ENCODE measurements around the gene VPS35L. TPM values are rescaled to one million over a fixed set of nuclear protein-coding genes. Genes with fewer than 3 reads are reported as not detected.

The VPS35L gene
- total and polyA plus RNA-seq, 2 of the 13 experiments (the other 11 are each of a cell fraction or from before 2014, with no cell fraction given): 1.4 to 1.6 TPM

DNA sequence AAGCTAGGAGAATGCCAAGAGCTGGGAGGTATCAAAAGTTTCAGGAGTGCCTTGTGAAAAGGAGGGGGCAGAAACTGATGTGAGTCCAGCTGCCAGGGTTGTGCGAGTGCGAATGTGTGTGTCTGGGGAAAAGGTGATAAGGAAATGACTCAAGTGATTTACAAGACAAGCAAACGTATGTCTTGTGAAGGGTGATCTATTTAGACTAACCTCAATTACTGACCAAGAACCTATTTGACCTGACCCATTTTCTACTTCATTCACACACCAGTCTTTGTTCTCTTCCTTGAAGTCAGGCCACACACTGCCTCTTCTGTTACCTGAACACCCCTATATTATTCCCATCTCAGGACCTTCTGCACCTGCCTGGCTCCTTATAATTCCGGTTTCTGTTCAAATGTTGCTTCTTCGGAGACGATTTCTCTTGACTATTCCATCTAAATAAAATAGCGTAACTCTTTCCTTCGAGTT is 34.6 kb upstream of the VPS35L start (continued):
- TF ChIP-seq RORA (CRISPR knock-in tag; IDR thresholded peaks at IDR 0.05): no peak
- TF ChIP-seq, protein P1, sequence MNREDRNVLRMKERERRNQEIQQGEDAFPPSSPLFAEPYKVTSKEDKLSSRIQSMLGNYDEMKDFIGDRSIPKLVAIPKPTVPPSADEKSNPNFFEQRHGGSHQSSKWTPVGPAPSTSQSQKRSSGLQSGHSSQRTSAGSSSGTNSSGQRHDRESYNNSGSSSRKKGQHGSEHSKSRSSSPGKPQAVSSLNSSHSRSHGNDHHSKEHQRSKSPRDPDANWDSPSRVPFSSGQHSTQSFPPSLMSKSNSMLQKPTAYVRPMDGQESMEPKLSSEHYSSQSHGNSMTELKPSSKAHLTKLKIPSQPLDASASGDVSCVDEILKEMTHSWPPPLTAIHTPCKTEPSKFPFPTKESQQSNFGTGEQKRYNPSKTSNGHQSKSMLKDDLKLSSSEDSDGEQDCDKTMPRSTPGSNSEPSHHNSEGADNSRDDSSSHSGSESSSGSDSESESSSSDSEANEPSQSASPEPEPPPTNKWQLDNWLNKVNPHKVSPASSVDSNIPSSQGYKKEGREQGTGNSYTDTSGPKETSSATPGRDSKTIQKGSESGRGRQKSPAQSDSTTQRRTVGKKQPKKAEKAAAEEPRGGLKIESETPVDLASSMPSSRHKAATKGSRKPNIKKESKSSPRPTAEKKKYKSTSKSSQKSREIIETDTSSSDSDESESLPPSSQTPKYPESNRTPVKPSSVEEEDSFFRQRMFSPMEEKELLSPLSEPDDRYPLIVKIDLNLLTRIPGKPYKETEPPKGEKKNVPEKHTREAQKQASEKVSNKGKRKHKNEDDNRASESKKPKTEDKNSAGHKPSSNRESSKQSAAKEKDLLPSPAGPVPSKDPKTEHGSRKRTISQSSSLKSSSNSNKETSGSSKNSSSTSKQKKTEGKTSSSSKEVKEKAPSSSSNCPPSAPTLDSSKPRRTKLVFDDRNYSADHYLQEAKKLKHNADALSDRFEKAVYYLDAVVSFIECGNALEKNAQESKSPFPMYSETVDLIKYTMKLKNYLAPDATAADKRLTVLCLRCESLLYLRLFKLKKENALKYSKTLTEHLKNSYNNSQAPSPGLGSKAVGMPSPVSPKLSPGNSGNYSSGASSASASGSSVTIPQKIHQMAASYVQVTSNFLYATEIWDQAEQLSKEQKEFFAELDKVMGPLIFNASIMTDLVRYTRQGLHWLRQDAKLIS (CRISPR knock-in tag; IDR thresholded peaks at IDR 0.05): no peak
- TF ChIP-seq ZBTB38 (CRISPR knock-in tag; IDR thresholded peaks at IDR 0.05): no peak
- 0 out of 2 replicates have a peak, but pooled peaks have one; percentile 14 for TF ChIP-seq ZNF788 (CRISPR knock-in tag; IDR thresholded peaks at IDR 0.05; ENCODE audit: borderline replicate concordance)
- no peak for TF ChIP-seq PPARG (CRISPR knock-in tag; conservative IDR thresholded peaks at IDR 0.05)
- TF ChIP-seq U2AF1 (optimal IDR thresholded peaks at IDR 0.05; ENCODE audit: low read depth, low read length): peak; percentile 1

DNA sequence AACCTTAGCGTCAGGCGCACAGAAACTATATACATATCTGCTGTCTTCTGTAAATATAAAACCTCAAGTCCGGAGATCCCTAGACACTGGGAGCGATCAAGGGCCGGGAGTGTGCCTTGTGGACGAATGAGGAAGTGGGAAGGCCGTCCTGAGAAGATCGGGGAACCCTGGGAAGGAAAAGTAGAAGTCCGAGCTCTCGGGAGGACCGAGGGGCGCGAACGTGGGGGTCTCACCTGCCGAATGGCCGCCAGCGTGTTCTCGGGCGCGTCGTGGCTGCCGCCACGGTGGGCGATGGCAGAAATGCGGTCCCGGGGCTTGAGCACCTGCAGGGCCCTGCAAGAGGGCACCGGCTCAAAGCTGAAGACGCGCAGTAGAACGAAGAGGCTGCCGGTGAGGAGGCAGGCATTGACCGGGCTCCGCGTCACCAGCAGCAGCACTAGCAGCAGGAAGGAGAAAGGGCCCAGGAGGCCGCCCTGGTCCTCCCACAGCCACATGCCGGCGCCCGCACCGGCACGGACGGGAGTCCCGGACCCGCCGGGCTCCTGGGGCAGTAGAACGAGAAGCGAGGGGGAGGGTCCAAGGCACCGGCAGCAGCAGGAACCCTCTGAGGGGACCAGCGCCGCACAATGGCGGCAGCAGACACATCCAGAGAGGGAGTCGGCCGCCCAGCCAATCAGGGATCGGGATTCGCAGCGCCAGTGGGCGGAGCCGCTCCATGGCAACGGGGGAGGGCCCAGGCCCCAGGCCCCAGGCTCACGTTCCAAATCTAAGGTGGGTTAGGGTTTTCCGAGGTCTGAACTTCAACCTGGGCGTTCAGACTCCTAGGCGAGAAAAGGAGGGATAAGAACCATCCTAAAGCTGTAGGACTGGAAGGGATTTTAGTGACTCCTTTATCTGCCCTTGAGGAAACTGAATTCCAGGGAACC is 33.8 kb upstream of the VPS35L start, which contains the start of gene GDE1:
TSS of gene GDE1 (minus strand) at position 628 of the 926 bp plus-strand sequence. CDS start at position 494, 134 bp downstream.
- peak within 1 kb of the TSS; percentile 84 for H3K9ac ChIP-seq (ENCODE audit: insufficient read depth, low read depth, low read length)
- peaks cover 4 to 8% of the 10 kb centered on the region in 2 experiments; a peak in 3 of 5 replicates for H3K36me3 ChIP-seq (replicated peaks in 1 of 2; ENCODE audit: control insufficient read depth in 1 of 2, insufficient read depth in 2 of 2, low read length in 2 of 2)
- H3K27me3 ChIP-seq (ENCODE audit: control insufficient read depth in 1 of 2, insufficient read depth in 2 of 2, low read length in 2 of 2): no peaks in the 10 kb centered on the region; a peak in 1 of 5 replicates
- in situ Hi-C loops (cut with HindIII; ENCODE audit: extremely low pct_ligation_motif_present, low pct_unique_long_range_greater_than_20kb): no loop called here
- H3K9me3 ChIP-seq (ENCODE audit: low read length): no peaks in the 10 kb centered on the region
- H2AFZ ChIP-seq (ENCODE audit: low read length): peak within 1 kb of the TSS; percentile 62
- H3K4me3 ChIP-seq (replicated peaks in 1 of 3; ENCODE audit: insufficient read depth in 1 of 3, low read depth in 2 of 3, low read length in 3 of 3): peak within 1 kb of the TSS; percentile 94 to 100 (median 95)
- no peaks in the 10 kb centered on the region for H4K20me1 ChIP-seq (ENCODE audit: insufficient read depth, low read length)
- ChIA-PET CTCF (ENCODE audit: low intra/inter-chr PET ratio, low total read pairs) (no interaction called here), POLR2A (interaction anchor here (0.8 to 0.9 kb wide), 2 partner anchors 20 to 427 kb away, joined by 3 read pairs; no protein-coding TSS in a partner anchor)
- DNase-seq (ENCODE audit: low spot score) (peak; percentile 93), FAIRE-seq (peak; percentile 55), ATAC-seq (peak; percentile 86)
- peaks cover 46% of the 10 kb centered on the region for H3K79me2 ChIP-seq (ENCODE audit: insufficient read depth, low read length)
- peaks cover 64% of the 10 kb centered on the region for H3K4me1 ChIP-seq (ENCODE audit: insufficient read depth, low read length)
- WGBS (ENCODE audit: low lambda C conversion rate): under 1% methylated on average over 50 of the region's 62 CpGs
- H3K27ac ChIP-seq (ENCODE audit: extremely low read length, insufficient read depth, low read length): peak within 1 kb of the TSS; percentile 64
- peak within 1 kb of the TSS; percentile 90 for H3K4me2 ChIP-seq (ENCODE audit: low read depth, low read length)
- BruUV-seq (replicated peaks): no TSS peak
- intact Hi-C loops (cut with micrococcal nuclease; ENCODE audit: unreplicated experiment): loop anchor here (2.0 to 10.0 kb wide), 2 partner anchors 33 to 727 kb away; partner anchors contain the start of genes RPS15A and VPS35L
- TF ChIP-seq ONECUT2 (CRISPR knock-in tag; IDR thresholded peaks at IDR 0.05) (no peak), JDP2 (CRISPR knock-in tag; IDR thresholded peaks at IDR 0.05; ENCODE audit: borderline replicate concordance) (no peak), SMAD3 (CRISPR knock-in tag; IDR thresholded peaks at IDR 0.05) (peak; percentile 84; the same call in 1 of the 2 replicates), ZNF274 (CRISPR knock-in tag; IDR thresholded peaks at IDR 0.05) (peak; percentile 97), ZNF138 (CRISPR knock-in tag; IDR thresholded peaks at IDR 0.05; ENCODE audit: low read depth) (no peak; the same call in 1 of the 2 replicates), ETV5 (CRISPR knock-in tag; IDR thresholded peaks at IDR 0.05; ENCODE audit: borderline replicate concordance) (no peak; the same call in none of the 2 replicates), MIXL1 (CRISPR knock-in tag; IDR thresholded peaks at IDR 0.05) (no peak)

Measured in HepG2 (cell line).